ENCODE results near the gene SASH3. TPM values are rescaled to one million over a fixed set of nuclear protein-coding genes. Genes with fewer than 3 reads are reported as not detected.

Gene SASH3
- total RNA-seq, 1 donor from 2014 or later = 2.5 TPM

GRCh38 chrX:129754056-129755024 is 25.4 kb upstream of the SASH3 start:
- DNase-seq (ENCODE audit: missing footprints) = no peak
- no peak for ATAC-seq

DNA sequence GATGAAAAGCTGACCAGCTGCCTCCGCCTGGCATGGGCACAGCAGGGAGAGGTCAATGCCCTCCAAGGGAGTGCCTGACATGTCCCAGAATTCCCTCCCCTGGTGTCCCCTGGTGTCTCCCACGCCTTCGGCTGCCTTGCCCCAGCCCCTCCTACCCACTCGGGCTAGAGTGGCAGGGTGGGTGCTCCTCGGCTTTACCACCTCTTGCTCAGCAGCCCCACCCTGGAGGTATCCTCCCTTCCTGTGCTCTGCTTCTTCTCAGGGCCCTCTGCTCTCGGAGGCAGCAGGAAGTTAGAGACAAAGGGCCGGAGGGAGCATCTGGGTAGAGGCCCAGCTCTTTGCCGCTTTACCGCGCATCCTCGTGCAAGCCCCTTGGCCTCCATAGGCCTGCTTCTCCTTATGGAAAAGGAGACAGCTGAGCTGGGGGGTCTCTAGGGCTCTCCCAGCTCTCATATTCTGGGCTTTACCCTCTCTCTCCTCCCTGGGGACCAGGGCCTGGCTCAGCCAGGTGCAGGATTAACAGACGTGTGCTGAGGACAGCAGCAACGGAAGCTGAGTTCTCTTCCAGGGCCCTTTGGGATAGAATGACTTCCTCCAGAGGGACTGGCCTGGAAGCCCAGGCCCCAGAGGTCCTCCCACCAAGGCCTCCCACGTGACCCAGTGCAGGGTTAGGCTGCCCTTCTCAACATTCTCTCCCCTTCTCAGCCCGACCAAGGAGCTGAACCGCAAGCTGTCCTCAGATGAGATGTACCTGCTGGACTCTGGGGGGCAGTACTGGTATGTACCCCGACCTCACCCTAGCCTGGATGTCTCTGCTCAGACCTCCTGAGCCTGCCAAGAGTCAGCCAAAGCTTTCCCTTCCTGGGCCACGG is 23.7 kb upstream of the SASH3 start:
- ATAC-seq (no peak), DNase-seq (ENCODE audit: missing footprints) (no peak)
- intact Hi-C loops (cut with DNase I) = no loop called here

More at GRCh38 chrX:129754056-129755024, 25.4 kb upstream of the SASH3 start:
- intact Hi-C loops (cut with DNase I) = no loop called here

GRCh38 chrX:129759576-129760061 is 20.1 kb upstream of the SASH3 start:
- peak; percentile 73 for DNase-seq (ENCODE audit: missing footprints)
- intact Hi-C loops (cut with DNase I) = no loop called here
- peak; percentile 76 for ATAC-seq

DNA sequence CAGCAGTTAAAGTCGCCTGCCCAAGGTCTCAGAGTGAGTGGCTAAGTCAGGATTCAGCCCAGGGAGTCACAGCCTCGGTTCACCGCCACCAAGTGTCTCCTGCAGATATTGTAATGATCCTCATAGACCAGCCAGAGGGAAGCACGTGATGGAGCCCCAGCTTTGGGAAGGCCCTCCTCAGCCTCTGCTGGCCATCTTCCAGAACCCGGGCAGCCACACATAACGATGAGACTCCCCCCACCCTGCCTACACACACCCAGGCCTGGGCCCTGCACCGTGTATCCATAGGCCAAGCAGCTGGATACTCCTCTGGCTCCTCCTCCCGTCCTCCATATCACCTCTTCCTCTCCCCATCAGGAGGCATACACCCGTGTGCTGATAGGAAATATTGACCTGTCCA is 19.6 kb upstream of the SASH3 start:
- DNase-seq (ENCODE audit: missing footprints) = no peak
- ATAC-seq = no peak
- intact Hi-C loops (cut with DNase I) = no loop called here

DNA sequence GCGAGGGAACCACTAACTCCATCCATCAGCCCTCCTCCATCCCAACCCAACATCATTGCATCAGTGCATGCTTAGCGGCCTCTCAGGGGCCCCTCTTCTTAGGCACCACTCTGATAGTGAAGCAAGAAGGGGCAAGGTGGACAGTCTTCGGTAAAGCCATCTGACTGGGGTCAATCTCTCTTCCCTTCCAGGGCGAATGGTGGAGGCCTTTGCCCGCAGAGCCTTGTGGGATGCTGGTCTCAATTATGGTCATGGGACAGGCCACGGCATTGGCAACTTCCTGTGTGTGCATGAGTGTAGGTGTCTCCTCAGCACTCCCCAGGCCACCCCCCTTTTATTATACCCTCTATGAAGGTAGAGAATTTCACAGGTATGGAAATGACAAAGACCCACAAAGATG is 18.8 kb upstream of the SASH3 start:
- DNase-seq (ENCODE audit: missing footprints) (no peak), ATAC-seq (no peak)
- intact Hi-C loops (cut with DNase I) = no loop called here

GRCh38 chrX:129761596-129761995 is 18.2 kb upstream of the SASH3 start:
- DNase-seq (ENCODE audit: missing footprints) (no peak), ATAC-seq (no peak)

GRCh38 chrX:129762448-129762847 is 17.3 kb upstream of the SASH3 start:
- ATAC-seq (no peak), DNase-seq (ENCODE audit: missing footprints) (no peak)
- intact Hi-C loops (cut with DNase I) = no loop called here

More at GRCh38 chrX:129761596-129761995, 18.2 kb upstream of the SASH3 start:
- intact Hi-C loops (cut with DNase I) = no loop called here

- ATAC-seq (no peak), DNase-seq (ENCODE audit: missing footprints) (no peak)
- intact Hi-C loops (cut with DNase I) = no loop called here
These were observed 16.1 kb upstream of the SASH3 start for GRCh38 chrX:129763666-129764065.

DNA sequence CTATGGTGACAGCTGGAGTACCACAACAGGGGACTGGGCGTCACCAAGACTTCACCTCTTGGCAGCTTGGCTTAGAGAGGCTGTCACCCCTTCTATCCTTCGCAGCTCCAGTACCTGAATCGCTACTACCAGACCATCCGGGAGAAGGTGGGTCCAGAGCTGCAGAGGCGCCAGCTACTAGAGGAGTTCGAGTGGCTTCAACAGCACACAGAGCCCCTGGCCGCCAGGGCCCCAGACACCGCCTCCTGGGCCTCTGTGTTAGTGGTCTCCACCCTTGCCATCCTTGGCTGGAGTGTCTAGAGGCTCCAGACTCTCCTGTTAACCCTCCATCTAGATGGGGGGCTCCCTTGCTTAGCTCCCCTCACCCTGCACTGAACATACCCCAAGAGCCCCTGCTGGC is 11.6 kb upstream of the SASH3 start:
- DNase-seq (ENCODE audit: missing footprints) (no peak), ATAC-seq (no peak)
- intact Hi-C loops (cut with DNase I) = no loop called here

- intact Hi-C loops (cut with DNase I) = no loop called here
- peak; percentile 26 for DNase-seq (ENCODE audit: missing footprints)
- ATAC-seq = no peak
These were observed 10.9 kb upstream of the SASH3 start for GRCh38 chrX:129768586-129769466.

- intact Hi-C loops (cut with DNase I) = no loop called here
- ATAC-seq = no peak
- peak; percentile 37 for DNase-seq (ENCODE audit: missing footprints)
These were observed 10.1 kb upstream of the SASH3 start for GRCh38 chrX:129769467-129770154.

GRCh38 chrX:129771266-129771995 is 8.3 kb upstream of the SASH3 start:
- intact Hi-C loops (cut with DNase I) = no loop called here
- ATAC-seq (no peak), DNase-seq (ENCODE audit: missing footprints) (no peak)

DNA sequence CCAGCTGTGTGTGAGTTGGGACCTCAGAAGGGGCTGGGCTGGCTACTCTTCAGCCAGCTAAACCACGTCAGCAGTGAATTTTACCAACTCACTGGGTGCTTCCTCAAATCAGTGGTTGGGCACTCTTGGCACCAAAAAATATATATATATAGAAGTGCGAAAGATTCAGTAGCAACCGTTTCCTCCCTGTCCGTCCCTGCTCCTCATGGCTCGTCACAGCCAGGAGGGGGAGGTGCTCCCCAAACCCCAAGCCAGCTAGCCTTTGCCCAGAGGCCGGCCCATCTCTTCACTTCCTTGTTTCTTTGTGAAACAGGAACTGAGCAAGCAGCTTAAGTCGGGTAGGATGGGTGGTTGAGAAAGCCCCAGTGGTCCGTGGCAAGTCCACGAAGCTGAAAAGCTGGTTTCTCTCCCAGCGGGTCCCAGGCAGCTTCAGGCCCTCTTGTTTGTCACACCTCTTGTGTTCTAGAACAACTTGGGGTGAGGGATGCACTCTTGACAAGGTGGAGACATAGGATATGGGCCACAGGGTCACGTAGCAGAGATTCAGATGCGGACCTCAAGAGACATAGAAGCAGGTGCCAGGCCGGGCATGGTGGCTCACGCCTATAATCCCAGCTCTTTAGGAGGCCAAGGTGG is 6.8 kb upstream of the SASH3 start:
- peak; percentile 72 for ATAC-seq
- DNase-seq (ENCODE audit: missing footprints) = peak; percentile 84
- intact Hi-C loops (cut with DNase I) = no loop called here

- intact Hi-C loops (cut with DNase I) = no loop called here
- no peak for ATAC-seq
- no peak for DNase-seq (ENCODE audit: missing footprints)
These were observed 5.9 kb upstream of the SASH3 start for GRCh38 chrX:129773649-129774458.

DNA sequence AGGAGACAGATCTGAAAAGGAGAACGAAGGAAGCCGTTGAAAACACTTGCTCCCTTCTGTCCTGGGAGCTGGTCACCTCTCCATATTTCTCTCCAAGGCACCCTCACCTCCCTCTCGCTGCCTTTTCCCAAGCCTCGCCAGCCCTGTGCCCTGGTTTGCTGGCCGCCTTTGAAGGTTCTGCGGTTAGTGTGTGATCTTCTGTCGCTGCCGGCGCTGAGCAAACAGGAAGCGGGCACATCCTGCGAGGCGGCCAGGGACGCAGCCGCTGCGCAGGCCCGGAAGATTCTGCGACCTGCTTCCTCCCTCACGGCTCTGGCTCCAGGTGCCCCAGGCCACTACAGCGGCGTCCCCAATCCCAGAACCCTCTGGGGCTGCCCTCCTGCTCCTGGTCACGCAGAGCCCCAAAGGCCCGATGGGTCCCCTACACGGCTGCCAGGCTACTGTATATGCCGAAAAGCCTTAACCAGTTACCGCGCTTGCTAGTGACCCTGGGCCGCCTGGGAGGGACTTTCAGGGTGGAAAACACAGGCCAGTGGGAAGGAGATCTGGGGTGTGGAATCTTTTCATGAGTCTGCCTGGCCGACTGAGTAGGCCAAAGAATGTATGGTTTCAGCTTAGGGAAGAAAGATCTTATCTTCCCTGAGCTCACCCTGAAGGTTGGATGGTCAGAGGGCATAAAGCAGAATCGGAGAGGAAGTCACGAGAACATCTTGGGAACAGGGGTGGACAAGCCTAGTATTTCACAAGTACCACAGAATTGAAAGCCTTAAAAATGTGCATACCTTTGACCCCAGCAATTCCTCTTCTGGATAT is 2.3 kb upstream of the SASH3 start:
- DNase-seq (ENCODE audit: missing footprints) (peak; percentile 81), ATAC-seq (peak; percentile 38)
- intact Hi-C loops (cut with DNase I) = no loop called here

All from Right ventricle myocardium inferior (tissue), 1 donor.